UCSD-AML1 (cell line): ENCODE measurements around the gene B4GAT1.
A peak's percentile ranks its signal among the peaks of the same experiment; 100 is the strongest.
"Not testable (repeated sequence)": the region's sequence is repeated elsewhere in the genome, so short reads cannot be mapped to it uniquely, and the experiment has no call there.

Source experiments
- DNase-seq: peaks from one replicate; lab custom pipeline; 2025; ENCODE audit not compliant: unreplicated experiment; lab: John Stamatoyannopoulos, UW

B4GAT1 gene

GRCh38 chr11:66326261-66327111 is 20.9 kb downstream of the B4GAT1 start:
- peak; percentile 83 for DNase-seq

GRCh38 chr11:66325263-66325671 is 22.2 kb downstream of the B4GAT1 start:
- peak; percentile 50 for DNase-seq

GRCh38 chr11:66324664-66325063 is 22.8 kb downstream of the B4GAT1 start:
- no peak for DNase-seq

GRCh38 chr11:66323684-66324083 is 23.7 kb downstream of the B4GAT1 start:
- no peak for DNase-seq

- no peak for DNase-seq
These were observed 24.5 kb downstream of the B4GAT1 start for GRCh38 chr11:66322732-66323427.

GRCh38 chr11:66321606-66322005 is 25.8 kb downstream of the B4GAT1 start:
- no peak for DNase-seq

GRCh38 chr11:66320748-66321147 is 26.7 kb downstream of the B4GAT1 start:
- DNase-seq, result not testable (repeated sequence)

- not testable (repeated sequence) for DNase-seq
These were observed 27.1 kb downstream of the B4GAT1 start for GRCh38 chr11:66320289-66320688.

- DNase-seq, result no peak
These were observed 28.8 kb downstream of the B4GAT1 start for GRCh38 chr11:66318600-66318970.

GRCh38 chr11:66317723-66318599 is 29.5 kb downstream of the B4GAT1 start:
- DNase-seq, result peak; percentile 60

GRCh38 chr11:66317322-66317722 is 30.1 kb downstream of the B4GAT1 start:
- DNase-seq, result no peak

GRCh38 chr11:66316849-66317251 is 30.6 kb downstream of the B4GAT1 start, which contains the start of gene CD248:
CD248 (minus strand) TSS chr11:66317044; CDS start chr11:66317027, 17 bp downstream.
- DNase-seq, result no peak

- DNase-seq, result no peak
These were observed 31.3 kb downstream of the B4GAT1 start for GRCh38 chr11:66315921-66316811.

- DNase-seq, result no peak
These were observed 31.9 kb downstream of the B4GAT1 start for GRCh38 chr11:66315498-66315885.

- DNase-seq, result no peak
These were observed 32.6 kb downstream of the B4GAT1 start for GRCh38 chr11:66314561-66315497.

- DNase-seq, result no peak
These were observed 33.3 kb downstream of the B4GAT1 start for GRCh38 chr11:66314186-66314501.

- DNase-seq, result no peak
These were observed 33.9 kb downstream of the B4GAT1 start for GRCh38 chr11:66313321-66314185.

- DNase-seq, result peak; percentile 98
These were observed 34.7 kb downstream of the B4GAT1 start for GRCh38 chr11:66312549-66313320.
